NCI-H2081 treated with DMSO at 0.1 percent for 48 hours (cell line): Measurements from ENCODE around the gene NELFA.

Source experiments
- DNase-seq: peaks from one replicate; lab custom pipeline; 2025; lab: John Stamatoyannopoulos, UW

NELFA gene

GRCh38 chr4:1964971-1965370, 43.8 kb downstream of the NELFA start:
- DNase-seq = no peak

- no peak for DNase-seq
Observed at GRCh38 chr4:1964443-1964842, 44.3 kb downstream of the NELFA start.

GRCh38 chr4:1962980-1963379, 45.8 kb downstream of the NELFA start:
- DNase-seq = no peak

- DNase-seq = no peak
Observed at GRCh38 chr4:1961563-1961962, 47.2 kb downstream of the NELFA start.

- DNase-seq = no peak
Observed at GRCh38 chr4:1961038-1961437, 47.7 kb downstream of the NELFA start.

GRCh38 chr4:1960170-1960825, 48.5 kb downstream of the NELFA start:
- DNase-seq = no peak

- DNase-seq = no peak
Observed at GRCh38 chr4:1959104-1959384, 49.7 kb downstream of the NELFA start.

- no peak for DNase-seq
Observed at GRCh38 chr4:1958276-1959103, 50.3 kb downstream of the NELFA start.

GRCh38 chr4:1956631-1957030, 52.1 kb downstream of the NELFA start:
- DNase-seq = no peak

- DNase-seq = no peak
Observed at GRCh38 chr4:1953335-1953734, 55.4 kb downstream of the NELFA start.

GRCh38 chr4:1952719-1953118, 56.1 kb downstream of the NELFA start:
- DNase-seq = no peak

- DNase-seq = no peak
Observed at GRCh38 chr4:1952058-1952700, 56.6 kb downstream of the NELFA start.

GRCh38 chr4:1950369-1950768, 58.4 kb downstream of the NELFA start:
- no peak for DNase-seq

- DNase-seq = no peak
Observed at GRCh38 chr4:1948892-1949436, 59.8 kb downstream of the NELFA start.

- DNase-seq = no peak
Observed at GRCh38 chr4:1948232-1948631, 60.5 kb downstream of the NELFA start.

GRCh38 chr4:1945912-1946311, 62.9 kb downstream of the NELFA start:
- no peak for DNase-seq

GRCh38 chr4:1945124-1945895, 63.5 kb downstream of the NELFA start:
- DNase-seq = no peak

GRCh38 chr4:1943928-1944327, 64.8 kb downstream of the NELFA start:
- DNase-seq = no peak

- DNase-seq = no peak
Observed at GRCh38 chr4:1940566-1940965, 68.2 kb downstream of the NELFA start.

- DNase-seq = no peak
Observed at GRCh38 chr4:1939664-1940509, 68.9 kb downstream of the NELFA start.

- no peak for DNase-seq
Observed at GRCh38 chr4:1938027-1938426, 70.7 kb downstream of the NELFA start.
